PFSK-1 (cell line): ENCODE measurements around the gene SHPK.

ENCODE experiments used
- FOXP2 ChIP-seq: optimal IDR thresholded peaks from 2 replicates; pipeline ENCODE3; 2011; ENCODE audit warnings: borderline replicate concordance, control low read depth, inconsistent platforms; ENCODE audit not compliant: insufficient read depth; ENCODE audit errors: extremely low read length, extremely low read depth
- POLR2AphosphoS5 ChIP-seq: IDR thresholded peaks from 2 replicates; pipeline ENCODE4 v1.6.1; 2012; ENCODE audit warnings: low read depth, mild to moderate bottlenecking, control low read depth, low read length, moderate library complexity
- REST ChIP-seq, 2 experiments: IDR thresholded peaks; 2 replicates each; pipeline versions ENCODE4 v1.6.1 to v1.8.0; 2011 to 2012; ENCODE audit warnings: low read depth in 2 of 2, low read length in 2 of 2, control low read depth in 1 of 2, inconsistent platforms in 1 of 2, mild to moderate bottlenecking in 1 of 2, moderate library complexity in 1 of 2; ENCODE audit not compliant: insufficient read depth in 1 of 2
- SIN3A ChIP-seq: IDR thresholded peaks from 2 replicates; pipeline ENCODE4 v1.6.1; 2012; ENCODE audit warnings: mild to moderate bottlenecking, low read length, moderate library complexity, borderline replicate concordance; ENCODE audit not compliant: insufficient read depth
- TAF1 ChIP-seq: IDR thresholded peaks from 2 replicates; pipeline ENCODE4 v1.6.1; 2012; ENCODE audit warnings: low read length, control low read depth, borderline replicate concordance; ENCODE audit not compliant: insufficient read depth

Gene SHPK

GRCh38 chr17:3657588-3657869 is 21.5 kb upstream of the SHPK start:
- TF ChIP-seq POLR2AphosphoS5 (no peak), TAF1 (no peak), SIN3A (no peak), FOXP2 (no peak), REST (IDR thresholded peaks at IDR 0.05; ENCODE audit: insufficient read depth in 1 of 2, low read depth in 2 of 2, low read length in 2 of 2) (no peak)

DNA sequence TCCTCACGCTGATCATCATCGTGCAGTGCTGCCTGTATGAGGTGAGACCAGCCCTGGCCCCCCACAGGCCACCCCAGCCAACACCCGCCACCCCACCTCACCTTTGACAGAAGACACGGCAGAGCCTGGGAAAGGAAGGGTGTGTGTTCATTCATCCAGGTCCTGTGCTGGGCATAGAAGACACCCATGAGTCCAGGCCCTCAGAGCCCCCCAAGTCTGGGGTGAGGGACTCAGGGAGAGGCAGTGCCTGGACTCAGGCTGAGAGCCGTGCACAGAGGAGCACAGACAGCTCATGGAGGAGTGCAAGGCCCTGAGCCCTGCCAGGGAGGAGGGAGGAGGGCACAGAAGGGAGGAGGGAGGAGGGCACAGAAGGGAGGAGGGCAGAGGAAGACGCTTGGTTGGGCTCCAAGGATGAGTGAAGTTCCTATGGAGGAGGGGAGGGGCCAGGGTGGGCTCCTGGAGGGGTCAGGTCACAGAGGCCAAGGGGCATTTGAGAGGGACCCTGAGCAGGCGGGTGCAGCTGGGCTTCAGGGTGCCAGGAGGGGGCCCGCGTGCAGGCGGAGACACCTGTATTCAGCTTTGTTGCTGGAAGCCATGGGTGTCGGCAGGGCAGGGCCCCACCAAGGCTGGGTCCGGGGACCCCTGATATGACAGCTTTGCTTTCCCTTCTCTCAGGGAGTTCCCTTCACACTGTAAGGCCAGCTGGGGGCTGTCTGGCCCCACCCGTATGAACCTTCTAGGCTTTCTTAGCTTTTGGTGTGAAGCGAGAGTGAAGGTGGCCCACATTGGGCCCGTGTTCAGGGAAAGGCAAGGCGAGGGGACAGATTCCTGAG is 20.9 kb upstream of the SHPK start:
- TF ChIP-seq FOXP2 (no peak), TAF1 (no peak)

DNA sequence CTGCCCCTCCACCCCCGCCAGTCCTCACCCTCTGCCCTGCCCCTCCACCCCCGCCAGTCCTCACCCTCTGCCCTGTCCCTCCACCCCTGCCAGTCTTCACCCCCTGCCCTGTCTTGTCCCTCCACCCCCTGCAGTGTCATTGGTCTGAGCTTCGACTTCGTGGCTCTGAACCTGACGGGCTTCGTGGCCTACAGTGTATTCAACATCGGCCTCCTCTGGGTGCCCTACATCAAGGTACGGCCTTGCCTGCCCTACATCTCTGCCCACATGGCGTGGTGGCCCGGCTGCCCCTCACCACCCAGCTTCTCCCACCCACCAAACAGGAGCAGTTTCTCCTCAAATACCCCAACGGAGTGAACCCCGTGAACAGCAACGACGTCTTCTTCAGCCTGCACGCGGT is 20.3 kb upstream of the SHPK start:
- no peak for TF ChIP-seq REST (IDR thresholded peaks at IDR 0.05; ENCODE audit: insufficient read depth in 1 of 2, low read depth in 2 of 2, low read length in 2 of 2)
- TF ChIP-seq FOXP2 = no peak
- no peak for TF ChIP-seq TAF1
- no peak for TF ChIP-seq SIN3A
- TF ChIP-seq POLR2AphosphoS5 = no peak

GRCh38 chr17:3655766-3656165 is 19.7 kb upstream of the SHPK start:
- TF ChIP-seq REST (IDR thresholded peaks at IDR 0.05; ENCODE audit: insufficient read depth in 1 of 2, low read depth in 2 of 2, low read length in 2 of 2) (no peak), TAF1 (no peak), POLR2AphosphoS5 (no peak), FOXP2 (no peak), SIN3A (no peak)

DNA sequence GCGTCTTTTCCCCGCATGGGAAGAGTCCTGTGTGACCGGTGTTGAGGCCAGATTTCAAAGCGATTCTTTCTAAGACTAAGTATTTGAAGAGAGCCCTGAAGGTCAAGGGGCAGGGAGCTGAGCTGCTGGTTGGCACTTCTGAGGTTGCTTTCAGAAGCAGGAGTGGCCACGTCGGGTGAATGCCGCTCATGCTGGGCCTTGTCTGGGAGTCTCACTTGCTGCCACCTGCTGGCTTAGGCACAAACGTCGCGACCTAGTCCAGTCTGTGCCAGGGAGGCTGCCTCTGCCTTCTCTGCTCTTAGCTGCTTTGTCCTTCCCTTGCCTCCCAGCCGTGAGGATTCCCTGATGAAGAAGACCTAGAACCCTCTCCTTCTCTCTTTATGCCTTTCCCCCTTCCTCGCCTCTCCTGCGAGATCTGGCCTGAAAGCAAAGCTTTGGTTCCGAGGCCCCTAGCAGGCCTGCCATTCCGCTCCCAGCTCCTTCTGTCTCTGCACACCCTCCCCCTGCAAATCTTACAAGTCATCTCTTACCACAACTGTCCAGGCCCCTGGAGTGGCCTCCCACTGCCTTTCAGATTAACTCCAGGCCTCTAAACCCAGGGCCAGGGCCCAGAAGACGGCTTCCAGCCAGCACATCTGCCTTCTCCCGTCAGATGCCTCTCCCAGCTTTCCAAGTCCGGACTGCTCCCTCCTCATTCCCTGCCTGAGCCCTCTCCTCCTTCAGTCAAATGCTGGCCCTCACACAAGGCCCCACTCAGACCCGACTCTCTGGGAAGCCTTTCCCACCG is 11.9 kb upstream of the SHPK start:
- TF ChIP-seq TAF1 (no peak), FOXP2 (no peak), POLR2AphosphoS5 (no peak), SIN3A (no peak), REST (IDR thresholded peaks at IDR 0.05; ENCODE audit: insufficient read depth in 1 of 2, low read depth in 2 of 2, low read length in 2 of 2) (no peak)
